ENCODE results near the gene CEP170. TPM values are rescaled to one million over a fixed set of nuclear protein-coding genes. Genes with fewer than 3 reads are reported as not detected.

CEP170 gene
- total RNA-seq, 1 donor from 2014 or later = 51.3 TPM

DNA sequence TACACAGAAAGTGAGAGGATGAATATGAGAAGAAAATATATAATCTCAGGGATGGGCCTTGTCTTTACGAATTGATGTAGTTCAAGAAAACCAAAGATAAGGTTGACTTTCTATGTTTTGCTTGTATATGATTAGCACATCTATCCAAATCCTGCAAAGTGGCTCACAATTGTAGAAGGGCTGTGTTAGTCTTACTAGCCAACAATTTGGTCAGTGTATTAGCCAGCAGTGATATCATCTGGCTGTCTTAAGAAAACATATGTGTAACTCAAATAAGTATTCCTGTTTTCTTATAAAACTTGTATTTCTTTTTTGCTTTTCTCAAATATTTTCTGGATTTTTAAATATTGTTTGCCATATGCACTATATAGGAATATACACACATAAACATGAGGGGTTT, 6.3 kb upstream of the CEP170 start:
- H3K27ac ChIP-seq (replicated peaks) = peak overlapping the region; percentile 36
- no peak overlapping the region for H3K4me3 ChIP-seq
- TF ChIP-seq, protein P1, sequence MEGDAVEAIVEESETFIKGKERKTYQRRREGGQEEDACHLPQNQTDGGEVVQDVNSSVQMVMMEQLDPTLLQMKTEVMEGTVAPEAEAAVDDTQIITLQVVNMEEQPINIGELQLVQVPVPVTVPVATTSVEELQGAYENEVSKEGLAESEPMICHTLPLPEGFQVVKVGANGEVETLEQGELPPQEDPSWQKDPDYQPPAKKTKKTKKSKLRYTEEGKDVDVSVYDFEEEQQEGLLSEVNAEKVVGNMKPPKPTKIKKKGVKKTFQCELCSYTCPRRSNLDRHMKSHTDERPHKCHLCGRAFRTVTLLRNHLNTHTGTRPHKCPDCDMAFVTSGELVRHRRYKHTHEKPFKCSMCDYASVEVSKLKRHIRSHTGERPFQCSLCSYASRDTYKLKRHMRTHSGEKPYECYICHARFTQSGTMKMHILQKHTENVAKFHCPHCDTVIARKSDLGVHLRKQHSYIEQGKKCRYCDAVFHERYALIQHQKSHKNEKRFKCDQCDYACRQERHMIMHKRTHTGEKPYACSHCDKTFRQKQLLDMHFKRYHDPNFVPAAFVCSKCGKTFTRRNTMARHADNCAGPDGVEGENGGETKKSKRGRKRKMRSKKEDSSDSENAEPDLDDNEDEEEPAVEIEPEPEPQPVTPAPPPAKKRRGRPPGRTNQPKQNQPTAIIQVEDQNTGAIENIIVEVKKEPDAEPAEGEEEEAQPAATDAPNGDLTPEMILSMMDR (IDR thresholded peaks at IDR 0.05; ENCODE audit: borderline replicate concordance) = no peak
- no peak for DNase-seq
- no peaks in the 10 kb centered on the region for H3K27me3 ChIP-seq (ENCODE audit: low read depth)
- H3K9me3 ChIP-seq (replicated peaks) = no peaks in the 10 kb centered on the region
- no peaks in the 10 kb centered on the region for H3K36me3 ChIP-seq
- intact Hi-C loops (cut with micrococcal nuclease) = no loop called here
- H3K4me1 ChIP-seq = peaks cover 46% of the 10 kb centered on the region

DNA sequence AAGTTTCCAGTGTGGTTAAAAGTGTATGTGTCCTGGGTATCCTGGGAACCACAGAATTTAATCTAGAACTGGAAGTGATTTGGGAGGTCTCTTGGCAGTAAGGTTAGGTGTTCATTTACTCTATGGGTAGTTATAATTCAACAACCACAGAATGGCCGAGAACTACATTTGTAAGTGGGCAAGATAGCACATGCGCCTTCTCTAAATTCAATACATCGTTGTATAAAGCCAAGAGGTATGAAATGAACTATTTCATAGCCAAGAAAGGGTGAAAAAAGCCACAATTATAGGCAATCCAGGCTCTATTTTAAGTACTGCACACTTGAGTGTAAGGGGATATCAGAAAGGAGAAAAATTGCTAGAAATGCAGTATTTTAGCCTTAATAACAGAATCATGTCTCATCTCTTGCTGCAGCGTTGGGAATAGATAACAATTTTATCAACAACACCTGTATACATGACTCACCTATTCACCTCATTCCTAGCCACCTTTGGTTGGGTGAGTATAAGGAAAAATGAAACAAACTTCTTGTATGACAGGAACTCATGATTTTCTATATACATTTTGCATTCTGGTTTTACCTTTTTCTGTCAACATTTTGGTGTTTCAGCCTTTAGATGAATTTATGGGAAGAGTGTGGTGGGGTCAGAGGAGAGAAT, 5.3 kb upstream of the CEP170 start:
- H3K27me3 ChIP-seq (ENCODE audit: low read depth) = no peaks in the 10 kb centered on the region
- no peaks in the 10 kb centered on the region for H3K36me3 ChIP-seq
- peaks cover 52% of the 10 kb centered on the region for H3K4me1 ChIP-seq
- intact Hi-C loops (cut with micrococcal nuclease) = no loop called here
- no peak overlapping the region for H3K27ac ChIP-seq (replicated peaks)
- no peak for DNase-seq
- TF ChIP-seq, protein P1 (IDR thresholded peaks at IDR 0.05; ENCODE audit: borderline replicate concordance) = no peak
- H3K4me3 ChIP-seq = no peak overlapping the region
- no peaks in the 10 kb centered on the region for H3K9me3 ChIP-seq (replicated peaks)

DNA sequence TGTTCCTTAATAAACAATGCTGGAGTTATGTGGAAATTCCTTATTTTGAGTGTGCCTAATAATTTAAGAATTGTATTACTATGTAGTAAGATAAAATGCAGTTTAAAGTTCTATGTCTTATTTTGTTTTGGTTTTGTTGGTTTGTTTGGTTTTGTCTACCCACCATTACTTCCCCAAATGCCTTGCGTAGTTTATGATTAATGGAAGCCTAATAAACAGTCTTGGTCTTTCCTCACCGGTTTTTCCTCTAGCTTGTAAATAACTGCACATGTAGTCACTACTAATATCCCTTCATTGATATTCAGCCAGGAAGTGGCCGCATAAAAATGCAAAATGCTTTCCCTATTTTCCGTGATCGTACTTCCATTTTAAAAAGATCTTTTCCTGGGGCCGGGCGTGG, 3.6 kb upstream of the CEP170 start:
- peaks cover 51% of the 10 kb centered on the region for H3K4me1 ChIP-seq
- H3K27ac ChIP-seq (replicated peaks) = no peak overlapping the region
- no peak overlapping the region for H3K4me3 ChIP-seq
- DNase-seq = no peak
- TF ChIP-seq, protein P1 (IDR thresholded peaks at IDR 0.05; ENCODE audit: borderline replicate concordance) = no peak
- H3K36me3 ChIP-seq = no peaks in the 10 kb centered on the region
- no peaks in the 10 kb centered on the region for H3K9me3 ChIP-seq (replicated peaks)
- intact Hi-C loops (cut with micrococcal nuclease) = no loop called here
- H3K27me3 ChIP-seq (ENCODE audit: low read depth) = no peaks in the 10 kb centered on the region

DNA sequence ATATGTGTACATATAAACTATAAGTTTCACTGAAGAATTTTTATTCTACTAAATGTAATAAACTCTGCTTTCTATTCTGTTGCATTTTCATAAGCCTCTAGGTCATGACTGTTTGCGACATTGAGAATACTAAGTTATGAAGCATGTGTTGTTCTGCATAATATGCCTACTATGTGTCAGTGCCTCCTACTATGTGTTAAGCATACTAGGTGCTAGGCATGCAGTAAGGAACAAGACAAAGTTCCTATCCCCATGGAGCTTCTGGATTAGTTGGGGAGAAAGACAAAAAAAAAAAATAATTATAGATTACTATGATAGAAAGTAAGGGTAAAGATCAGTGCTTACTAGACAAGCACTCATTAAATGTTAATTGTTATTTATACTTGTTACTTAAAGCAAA, 2.1 kb upstream of the CEP170 start:
- no peak for DNase-seq
- TF ChIP-seq, protein P1 (IDR thresholded peaks at IDR 0.05; ENCODE audit: borderline replicate concordance) = no peak
- Histone ChIP-seq H3K9me3 (replicated peaks) (no peaks in the 10 kb centered on the region), H3K36me3 (no peaks in the 10 kb centered on the region), H3K27ac (replicated peaks) (no peak overlapping the region), H3K4me3 (peak overlapping the region; percentile 95), H3K4me1 (peaks cover 56% of the 10 kb centered on the region), H3K27me3 (ENCODE audit: low read depth) (no peaks in the 10 kb centered on the region)
- intact Hi-C loops (cut with micrococcal nuclease) = no loop called here

DNA sequence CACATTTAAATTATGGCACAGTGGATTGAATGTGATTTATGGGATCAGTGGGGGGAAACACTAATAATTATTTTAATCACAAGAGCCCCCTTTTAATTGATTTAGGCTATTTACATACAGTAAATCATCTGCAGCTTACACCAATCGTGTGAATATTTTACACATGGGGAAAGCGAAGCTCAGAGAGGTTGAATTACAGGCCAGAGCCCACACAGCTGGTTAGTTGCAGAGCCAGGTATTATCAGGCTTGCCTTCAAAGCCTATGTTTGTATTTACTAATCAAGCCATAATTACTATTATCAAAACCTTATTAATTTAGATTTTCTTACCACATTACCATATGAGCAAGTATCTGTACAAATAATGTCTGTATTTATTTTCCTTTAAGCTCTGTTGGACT, 1.5 kb upstream of the CEP170 start:
- no peaks in the 10 kb centered on the region for H3K27me3 ChIP-seq (ENCODE audit: low read depth)
- no peaks in the 10 kb centered on the region for H3K36me3 ChIP-seq
- peaks cover 62% of the 10 kb centered on the region for H3K4me1 ChIP-seq
- TF ChIP-seq, protein P1 (IDR thresholded peaks at IDR 0.05; ENCODE audit: borderline replicate concordance) = no peak
- DNase-seq = no peak
- H3K4me3 ChIP-seq = peak overlapping the region; percentile 95
- no peaks in the 10 kb centered on the region for H3K9me3 ChIP-seq (replicated peaks)
- intact Hi-C loops (cut with micrococcal nuclease) = no loop called here
- H3K27ac ChIP-seq (replicated peaks) = peak overlapping the region; percentile 98

Data from left ventricle myocardium inferior (tissue), 1 donor.